OCI-M1 (cell line): Measurements from ENCODE around the gene NDUFV2.
A peak's percentile ranks its signal among the peaks of the same experiment; 100 is the strongest.
"Not testable (repeated sequence)": the region's sequence is repeated elsewhere in the genome, so short reads cannot be mapped to it uniquely, and the experiment has no call there.

Source experiments
- DNase-seq: peaks from one replicate; lab custom pipeline; 2025; lab: John Stamatoyannopoulos, UW

The NDUFV2 gene

GRCh38 chr18:9156604-9157249 is 54.2 kb downstream of the NDUFV2 start:
- no peak for DNase-seq

- no peak for DNase-seq
Measured at GRCh38 chr18:9157806-9158205, 55.3 kb downstream of the NDUFV2 start.

GRCh38 chr18:9160014-9160413 is 57.5 kb downstream of the NDUFV2 start:
- DNase-seq: no peak

GRCh38 chr18:9162663-9163062 is 60.2 kb downstream of the NDUFV2 start:
- not testable (repeated sequence) for DNase-seq

DNA sequence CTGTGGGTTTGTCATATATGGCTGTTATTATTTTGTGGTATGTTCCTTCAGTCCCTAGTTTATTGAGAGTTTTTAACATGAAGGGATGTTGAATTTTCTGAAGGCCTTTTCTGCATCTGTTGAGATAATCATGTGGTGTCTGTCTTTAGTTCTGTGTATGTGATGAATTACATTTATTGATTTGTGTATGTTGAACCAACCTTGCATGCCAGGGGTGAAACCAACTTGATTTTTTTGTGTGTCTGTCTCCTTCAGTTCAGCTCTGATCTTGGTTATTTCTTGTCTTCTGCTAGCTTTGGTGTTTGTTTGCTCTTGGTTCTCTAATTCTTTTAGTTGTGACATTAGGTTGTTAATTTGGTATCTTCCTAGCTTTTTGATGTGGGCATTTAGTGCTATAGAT is 61.6 kb downstream of the NDUFV2 start:
- DNase-seq: not testable (repeated sequence)

- DNase-seq: not testable (repeated sequence)
Measured at GRCh38 chr18:9165883-9166282, 63.4 kb downstream of the NDUFV2 start.

DNA sequence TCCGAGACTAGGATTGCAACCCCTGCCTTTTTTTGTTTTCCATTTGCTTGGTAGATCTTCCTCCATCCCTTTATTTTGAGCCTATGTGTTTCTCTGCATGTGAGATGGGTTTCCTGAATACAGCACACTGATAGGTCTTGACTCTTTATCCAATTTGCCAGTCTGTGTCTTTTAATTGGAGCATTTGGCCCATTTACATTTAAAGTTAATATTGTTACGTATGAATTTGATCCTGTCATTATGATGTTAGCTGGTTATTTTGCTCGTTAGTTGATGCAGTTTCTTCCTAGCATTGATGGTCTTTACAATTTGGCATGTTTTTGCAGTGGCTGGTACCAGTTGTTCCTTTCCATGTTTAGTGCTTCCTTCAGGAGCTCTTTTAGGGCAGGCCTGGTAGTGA is 67.0 kb downstream of the NDUFV2 start:
- not testable (repeated sequence) for DNase-seq

- not testable (repeated sequence) for DNase-seq
Measured at GRCh38 chr18:9171919-9172318, 69.4 kb downstream of the NDUFV2 start.

DNA sequence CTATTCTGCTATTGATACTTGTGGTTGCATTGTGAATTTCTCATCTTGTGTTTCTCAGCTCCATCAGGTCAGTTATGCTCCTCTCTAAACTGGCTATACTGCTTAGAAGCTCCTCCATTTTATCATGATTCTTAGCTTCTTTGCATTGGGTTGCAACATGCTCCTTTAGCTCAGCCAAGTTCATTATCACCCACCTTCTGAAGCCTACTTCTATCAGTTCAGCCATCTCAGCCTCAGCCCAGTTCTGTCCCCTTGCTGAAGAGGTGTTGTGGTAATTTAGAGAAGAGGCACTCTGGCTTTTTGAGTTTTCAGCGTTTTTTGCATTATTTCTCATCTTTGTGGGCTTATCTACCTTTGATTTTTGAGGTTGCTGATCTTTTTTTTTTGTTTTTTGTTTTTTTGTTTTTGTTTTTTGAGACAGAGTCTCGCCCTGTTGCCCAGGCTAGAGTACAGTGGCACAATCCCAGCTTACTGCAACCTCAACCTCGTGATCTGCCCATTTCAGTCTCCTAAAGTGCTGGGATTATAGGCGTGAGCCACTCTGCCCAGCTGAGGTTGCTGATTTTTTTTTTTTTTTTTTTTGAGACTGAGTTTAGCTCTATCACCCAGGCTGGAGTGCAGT is 70.1 kb downstream of the NDUFV2 start:
- peak; percentile 61 for DNase-seq

GRCh38 chr18:9173770-9174233 is 71.3 kb downstream of the NDUFV2 start:
- DNase-seq: no peak

DNA sequence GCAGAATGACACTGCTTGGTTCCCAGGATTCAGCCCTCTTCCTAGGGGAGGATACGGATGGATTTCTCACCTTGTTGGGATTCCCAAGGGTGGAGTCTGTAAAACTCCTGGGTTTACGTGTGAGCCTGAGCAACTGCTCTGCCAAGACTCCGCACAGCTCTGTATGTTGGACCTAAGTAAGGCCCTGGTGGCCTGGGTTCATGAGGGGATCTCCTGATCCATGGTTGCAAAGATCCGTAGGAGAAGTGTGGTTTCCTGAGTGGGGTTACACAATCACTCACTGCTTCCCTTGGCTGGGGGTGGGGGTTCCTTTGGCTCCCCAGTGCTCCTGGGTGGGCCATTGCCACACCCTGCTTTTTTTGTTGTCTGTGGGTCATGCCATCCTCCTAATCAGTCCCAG is 71.8 kb downstream of the NDUFV2 start:
- DNase-seq: no peak

- no peak for DNase-seq
Measured at GRCh38 chr18:9175115-9175514, 72.6 kb downstream of the NDUFV2 start.

- no peak for DNase-seq
Measured at GRCh38 chr18:9177031-9177430, 74.5 kb downstream of the NDUFV2 start.

- DNase-seq: no peak
Measured at GRCh38 chr18:9177466-9177865, 75.0 kb downstream of the NDUFV2 start.

DNA sequence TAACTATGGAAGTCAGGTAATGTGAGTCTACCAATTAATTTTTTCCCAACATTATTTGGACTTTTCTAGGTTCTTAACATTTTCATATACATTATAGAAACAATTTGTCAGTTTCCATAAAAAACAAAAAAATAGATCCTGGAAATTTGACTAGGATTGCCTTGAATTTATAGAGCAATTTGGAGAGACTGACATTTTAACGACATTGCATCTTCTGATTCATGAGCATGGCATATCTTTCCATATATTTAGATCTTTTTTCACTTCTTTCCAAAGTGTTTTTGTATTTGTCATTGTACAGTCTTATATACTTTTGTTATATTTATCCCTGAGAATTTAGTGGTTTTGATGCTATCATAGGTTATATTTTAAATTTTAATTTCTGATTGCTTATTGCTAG is 76.1 kb downstream of the NDUFV2 start:
- no peak for DNase-seq

DNA sequence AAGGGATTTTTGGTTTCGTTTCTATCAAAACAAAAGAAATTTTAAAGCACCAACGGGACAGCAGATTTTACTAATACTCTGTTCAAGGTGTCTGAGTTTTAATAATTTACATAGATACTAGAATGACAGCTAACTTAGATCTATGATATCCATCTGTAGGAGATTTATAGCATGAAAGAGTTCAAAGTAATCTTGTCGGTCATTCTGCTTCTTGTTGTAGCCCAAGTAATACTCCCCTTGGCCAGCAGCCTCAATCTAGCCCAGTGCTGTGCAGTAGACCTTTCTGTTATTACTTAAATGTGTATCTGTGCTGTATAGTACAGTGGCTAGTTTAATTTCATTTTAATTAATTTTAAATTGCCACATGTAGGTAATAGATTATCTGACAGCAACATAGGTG is 78.8 kb downstream of the NDUFV2 start:
- peak; percentile 42 for DNase-seq

DNA sequence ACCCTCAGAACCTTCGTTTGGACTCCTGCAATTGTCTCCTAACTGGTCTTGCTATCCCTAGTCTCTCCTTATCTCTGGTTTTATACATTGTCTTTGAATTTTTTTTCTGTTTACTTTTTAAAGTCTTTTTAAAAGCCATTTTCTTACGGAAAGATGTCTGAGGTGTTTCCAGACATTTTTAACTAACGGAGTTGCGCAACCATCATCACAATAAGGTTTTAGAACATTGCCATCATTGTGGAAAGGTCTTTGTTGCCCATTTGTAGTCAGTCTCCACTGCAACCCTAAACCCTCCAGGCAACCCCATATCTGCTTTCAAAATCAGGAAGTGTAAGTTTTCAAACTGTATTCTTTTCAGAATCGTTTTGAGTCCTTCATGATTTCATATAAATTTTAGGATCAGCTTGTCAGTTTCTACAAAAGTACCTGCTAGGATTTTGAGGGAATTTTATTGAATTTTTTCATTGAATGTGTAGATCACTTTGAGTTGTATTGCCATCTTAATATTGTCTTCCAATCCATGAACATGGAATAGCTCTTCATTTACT is 80.4 kb downstream of the NDUFV2 start:
- peak; percentile 77 for DNase-seq
